Stimulated activated effector memory CD8-positive, alpha-beta T cell treated with anti-CD3 and anti-CD28 coated beads, Interleukin-12 subunit alpha, Interleukin-12 subunit beta, amount 100 ng/mL, for 72 hours (primary cell): ENCODE measurements around the gene SLC38A10.

Source experiments
- ATAC-seq: fragments of 150-1000 bp; cut with Tn5 transposase; 2 replicates; pipeline ENCODE4 v1.10.0; 2021
- DNase-seq, 2 donors: peaks; one replicate each; pipeline ENCODE4 v3.0.0; 2021 to 2022; ENCODE audit warnings: low spot score in 2 of 2
- H3K27ac Mint-ChIP-seq: one replicate; pipeline ENCODE4 v1.8.0; 2022; ENCODE audit warnings: mild to moderate bottlenecking, mixed read lengths
- H3K36me3 Mint-ChIP-seq: one replicate; pipeline ENCODE4 v1.8.0; 2022; ENCODE audit warnings: mild to moderate bottlenecking, mixed read lengths
- H3K4me1 Mint-ChIP-seq: one replicate; pipeline ENCODE4 v1.8.0; 2022; ENCODE audit warnings: mixed read lengths
- H3K4me3 Mint-ChIP-seq: one replicate; pipeline ENCODE4 v1.8.0; 2022; ENCODE audit warnings: mild to moderate bottlenecking, mixed read lengths
- H3K9me3 Mint-ChIP-seq: one replicate; pipeline ENCODE4 v1.8.0; 2022; ENCODE audit warnings: mixed read lengths

The SLC38A10 gene

GRCh38 chr17:81242421-81243332 lies 52.4 kb downstream of the SLC38A10 start:
- Mint-ChIP-seq H3K9me3 (no peaks in the 10 kb centered on the region), H3K27ac (peak overlapping the region; percentile 78), H3K4me1 (peaks cover 48% of the 10 kb centered on the region), H3K36me3 (peaks cover 78% of the 10 kb centered on the region), H3K4me3 (peak overlapping the region; percentile 34)
- ATAC-seq, result no peak
- no peak for DNase-seq

GRCh38 chr17:81241648-81242420 lies 53.3 kb downstream of the SLC38A10 start:
- peaks cover 77% of the 10 kb centered on the region for H3K36me3 Mint-ChIP-seq
- peaks cover 51% of the 10 kb centered on the region for H3K4me1 Mint-ChIP-seq
- H3K4me3 Mint-ChIP-seq, result peak overlapping the region; percentile 81
- ATAC-seq, result peak; percentile 12
- peak overlapping the region; percentile 78 for H3K27ac Mint-ChIP-seq
- no peaks in the 10 kb centered on the region for H3K9me3 Mint-ChIP-seq
- peak; percentile 72 to 89 for DNase-seq

DNA sequence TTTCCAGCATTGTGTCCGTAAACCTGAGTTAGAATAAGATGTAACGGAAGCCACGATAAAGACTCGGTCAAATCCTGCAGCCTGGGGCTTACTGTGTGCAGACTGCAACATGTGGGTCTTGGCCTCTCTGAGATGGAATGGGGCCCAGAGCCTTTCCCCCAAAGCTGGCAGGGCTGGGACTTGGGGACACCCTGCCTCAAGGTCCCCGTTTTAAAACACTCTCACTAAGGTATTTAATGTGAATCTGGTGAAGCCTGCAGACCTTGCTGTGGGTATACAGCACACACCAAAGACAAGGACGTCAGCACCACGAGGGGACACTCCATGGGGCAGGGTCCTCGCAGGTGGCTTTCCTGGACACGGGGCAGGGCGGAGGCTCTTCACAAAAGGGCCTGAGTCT lies 53.9 kb downstream of the SLC38A10 start:
- Mint-ChIP-seq H3K36me3 (peaks cover 76% of the 10 kb centered on the region), H3K4me3 (peak overlapping the region; percentile 81), H3K27ac (peak overlapping the region; percentile 78), H3K4me1 (peaks cover 53% of the 10 kb centered on the region), H3K9me3 (no peaks in the 10 kb centered on the region)
- ATAC-seq (no peak), DNase-seq (no peak)

DNA sequence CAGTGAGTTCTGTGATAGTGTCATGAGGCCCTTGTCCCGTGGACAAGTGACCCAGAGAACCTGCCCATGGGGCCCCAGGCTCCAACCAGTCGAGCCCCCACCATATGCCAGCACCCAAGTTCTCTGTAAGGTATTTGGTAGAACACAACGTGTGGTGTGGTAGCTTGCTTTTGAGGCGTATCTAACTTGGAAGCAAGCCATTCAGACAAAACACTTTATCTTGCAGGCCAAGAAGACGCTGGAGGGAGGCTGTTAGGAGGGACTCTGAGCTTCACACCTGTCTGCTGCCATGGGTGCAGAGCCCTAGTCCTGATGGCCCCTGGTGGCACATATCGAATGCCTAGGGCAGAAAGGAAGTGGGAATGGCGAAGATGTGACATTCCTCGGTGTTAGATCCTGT lies 54.3 kb downstream of the SLC38A10 start:
- peaks cover 74% of the 10 kb centered on the region for H3K36me3 Mint-ChIP-seq
- H3K27ac Mint-ChIP-seq, result peak overlapping the region; percentile 78
- H3K4me1 Mint-ChIP-seq, result peaks cover 56% of the 10 kb centered on the region
- ATAC-seq, result no peak
- DNase-seq, result no peak
- no peaks in the 10 kb centered on the region for H3K9me3 Mint-ChIP-seq
- peak overlapping the region; percentile 81 for H3K4me3 Mint-ChIP-seq

DNA sequence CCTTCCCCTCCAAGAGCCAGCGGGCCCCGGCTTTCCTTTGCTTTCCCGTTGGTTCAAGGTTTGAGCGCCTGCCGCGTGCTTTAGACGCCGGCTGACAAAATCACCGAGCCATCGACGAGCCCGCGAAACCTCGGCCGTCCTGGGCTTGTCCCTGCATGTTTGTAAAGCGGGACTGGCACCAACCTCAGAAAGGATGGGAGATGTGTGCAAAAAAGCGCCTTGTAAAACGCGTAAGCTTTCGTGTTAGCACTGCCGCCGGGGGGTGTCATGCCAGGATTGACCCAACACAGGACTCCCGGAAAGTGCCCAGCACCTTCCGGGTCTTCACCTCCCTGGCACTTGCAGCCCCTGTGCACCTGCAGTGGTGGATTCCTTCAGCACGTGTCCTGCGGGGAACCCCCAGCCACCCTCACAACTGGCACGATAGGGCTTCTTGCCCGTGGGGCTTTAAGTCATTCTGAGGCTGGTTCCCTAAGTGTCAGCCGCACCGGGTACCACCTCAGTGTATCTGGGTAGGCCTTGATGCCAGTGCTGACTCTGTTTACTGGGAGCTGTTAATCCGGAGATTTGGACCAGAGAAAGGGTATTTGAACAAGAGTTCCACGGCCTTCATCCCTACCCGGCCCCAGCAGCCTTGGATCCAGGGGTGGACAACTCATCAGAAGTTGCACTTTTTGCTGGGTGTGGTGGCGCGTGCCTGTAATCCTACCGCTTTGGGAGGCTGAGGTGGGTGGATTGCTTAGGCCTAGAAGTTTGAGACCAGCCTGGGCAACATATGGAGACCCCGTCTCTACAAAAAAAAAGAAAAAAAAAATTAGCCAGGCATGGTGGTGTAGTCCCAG lies 55.2 kb downstream of the SLC38A10 start:
- peak overlapping the region; percentile 81 for H3K4me3 Mint-ChIP-seq
- ATAC-seq (no peak), DNase-seq (peak in 1 of 2 donors; percentile 72)
- peak overlapping the region; percentile 92 for H3K27ac Mint-ChIP-seq
- peaks cover 69% of the 10 kb centered on the region for H3K36me3 Mint-ChIP-seq
- peaks cover 56% of the 10 kb centered on the region for H3K4me1 Mint-ChIP-seq
- H3K9me3 Mint-ChIP-seq, result no peaks in the 10 kb centered on the region

DNA sequence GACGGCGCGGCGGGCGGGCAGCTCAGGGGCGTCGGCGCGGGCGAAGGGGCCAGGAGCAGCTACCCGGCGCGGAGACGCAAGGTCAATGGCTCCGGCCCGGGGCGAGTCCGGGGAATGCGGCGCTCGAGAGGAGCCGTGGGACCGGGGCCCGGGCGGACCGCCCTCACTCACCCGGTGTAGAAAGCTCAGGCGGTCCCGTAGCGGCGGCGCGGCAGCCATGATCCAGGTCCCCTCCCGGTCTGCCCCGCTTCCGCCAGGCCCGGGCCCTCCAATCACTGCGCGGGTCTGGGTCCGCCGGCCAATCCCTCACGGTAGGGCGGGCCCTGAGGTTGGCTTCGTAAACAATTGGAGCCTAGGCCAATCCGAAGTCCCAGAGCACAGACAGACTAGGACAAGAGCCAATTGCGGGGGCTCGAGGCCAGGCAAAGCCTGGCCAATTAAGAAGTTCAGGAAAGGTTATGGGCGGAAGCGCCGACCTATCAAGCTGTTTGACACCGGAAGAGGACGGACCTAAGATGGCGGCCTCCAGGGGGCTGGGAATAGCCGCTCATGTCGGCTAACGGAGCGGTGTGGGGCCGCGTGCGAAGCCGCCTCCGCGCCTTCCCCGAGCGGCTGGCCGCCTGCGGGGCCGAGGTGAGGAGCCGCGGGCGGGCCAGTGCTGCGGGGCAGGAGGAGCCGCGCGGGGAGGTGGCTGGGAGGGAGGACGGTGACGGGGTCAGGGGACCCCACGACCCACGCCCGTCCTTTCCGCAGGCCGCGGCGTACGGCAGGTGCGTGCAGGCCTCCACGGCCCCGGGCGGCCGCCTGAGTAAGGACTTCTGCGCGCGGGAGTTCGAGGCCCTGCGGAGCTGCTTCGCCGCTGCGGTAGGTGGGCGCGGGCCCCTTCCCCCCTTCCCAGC lies 56.0 kb downstream of the SLC38A10 start, which contains the start of the genes NDUFAF8 and TEPSIN:
Gene NDUFAF8, plus strand, starts transcription at position 504 of the 899 bp plus-strand sequence. Its CDS starts 46 bp downstream, at position 550.
Gene TEPSIN, minus strand, starts transcription at position 241 of the 899 bp plus-strand sequence. Its CDS starts 22 bp downstream, at position 219.
- Mint-ChIP-seq H3K4me3 (peak within 1 kb of the TSS; percentile 81), H3K36me3 (peaks cover 62% of the 10 kb centered on the region), H3K4me1 (peaks cover 58% of the 10 kb centered on the region), H3K27ac (peak within 1 kb of the TSS; percentile 92), H3K9me3 (no peaks in the 10 kb centered on the region)
- peak; percentile 96 for ATAC-seq
- DNase-seq, result peak; percentile 84 to 96

- DNase-seq (no peak), ATAC-seq (no peak)
- peak overlapping the region; percentile 92 for H3K27ac Mint-ChIP-seq
- peaks cover 56% of the 10 kb centered on the region for H3K36me3 Mint-ChIP-seq
- H3K9me3 Mint-ChIP-seq, result no peaks in the 10 kb centered on the region
- H3K4me3 Mint-ChIP-seq, result peak overlapping the region; percentile 81
- peaks cover 58% of the 10 kb centered on the region for H3K4me1 Mint-ChIP-seq
These were observed 56.7 kb downstream of the SLC38A10 start for GRCh38 chr17:81238490-81238814.

GRCh38 chr17:81237591-81238489 lies 57.3 kb downstream of the SLC38A10 start:
- peak overlapping the region; percentile 92 for H3K27ac Mint-ChIP-seq
- peaks cover 58% of the 10 kb centered on the region for H3K4me1 Mint-ChIP-seq
- no peak for DNase-seq
- H3K9me3 Mint-ChIP-seq, result no peaks in the 10 kb centered on the region
- no peak for ATAC-seq
- H3K36me3 Mint-ChIP-seq, result peaks cover 55% of the 10 kb centered on the region
- H3K4me3 Mint-ChIP-seq, result peak overlapping the region; percentile 81

DNA sequence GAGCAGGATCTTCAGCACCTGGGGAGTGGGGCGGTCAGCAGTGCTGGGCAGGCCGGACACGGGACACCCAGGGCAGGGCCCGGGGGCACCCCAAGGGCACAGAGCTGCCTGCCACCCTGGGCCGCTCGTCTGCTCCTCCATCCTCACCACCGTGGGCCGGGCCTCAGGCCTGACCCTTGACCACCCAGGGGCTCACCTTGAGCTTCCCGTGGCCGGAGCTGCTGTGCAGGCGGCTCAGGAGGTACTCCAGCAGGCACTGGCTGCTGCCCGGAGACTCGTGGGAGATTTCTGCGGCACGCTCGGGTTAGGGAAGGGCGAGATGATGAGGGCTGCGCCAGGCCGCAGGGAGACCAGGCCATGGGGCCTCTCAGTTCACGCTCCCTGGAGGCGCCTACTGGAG lies 58.3 kb downstream of the SLC38A10 start:
- H3K36me3 Mint-ChIP-seq, result peaks cover 44% of the 10 kb centered on the region
- ATAC-seq, result no peak
- no peak overlapping the region for H3K27ac Mint-ChIP-seq
- DNase-seq, result no peak
- H3K4me1 Mint-ChIP-seq, result peaks cover 49% of the 10 kb centered on the region
- no peaks in the 10 kb centered on the region for H3K9me3 Mint-ChIP-seq
- H3K4me3 Mint-ChIP-seq, result peak overlapping the region; percentile 81

DNA sequence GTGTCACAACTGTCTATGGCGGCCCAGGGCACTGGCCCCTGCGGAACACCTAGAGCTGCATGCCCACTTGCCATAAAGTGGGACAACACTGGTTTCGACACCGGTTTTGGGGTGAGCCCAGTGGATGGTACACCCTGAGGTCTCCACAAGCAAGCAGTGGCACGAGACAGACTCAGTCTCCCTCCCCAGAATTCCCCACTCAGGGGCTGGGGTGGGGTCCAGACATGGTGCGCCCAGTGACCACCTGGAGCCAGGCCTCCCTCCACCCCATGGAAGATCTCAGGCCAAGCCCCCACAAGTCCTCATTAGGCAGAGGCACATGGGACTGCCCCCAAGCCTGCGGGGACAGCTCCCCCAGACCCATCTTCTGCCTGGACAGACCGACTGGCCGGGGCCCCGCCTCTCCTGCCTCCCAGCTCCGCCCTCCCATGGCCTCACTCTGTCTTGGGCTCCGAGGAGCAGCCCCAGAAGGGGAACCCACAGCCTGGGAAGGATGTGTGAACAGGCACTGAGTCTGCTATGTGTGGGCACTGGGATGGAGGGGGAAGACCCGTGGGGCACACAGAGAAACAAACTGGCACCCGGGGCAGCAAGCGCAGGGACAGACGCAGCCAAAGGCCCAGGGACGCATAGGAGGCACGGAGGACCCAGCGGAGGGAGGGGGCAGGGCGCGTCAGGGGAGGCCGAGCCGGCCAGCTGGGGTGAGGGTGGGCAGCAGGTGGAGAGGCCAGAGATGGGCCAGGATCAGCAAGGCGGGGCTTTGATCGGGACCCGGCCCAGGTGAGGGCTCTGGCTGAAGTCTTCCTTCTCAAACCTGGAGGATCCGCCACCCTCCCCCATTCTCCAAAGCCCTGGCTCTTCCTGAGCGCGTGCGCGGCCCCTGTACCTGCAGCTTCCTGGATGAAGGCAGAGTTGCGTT lies 59.0 kb downstream of the SLC38A10 start:
- ATAC-seq (no peak), DNase-seq (no peak)
- no peaks in the 10 kb centered on the region for H3K9me3 Mint-ChIP-seq
- peaks cover 37% of the 10 kb centered on the region for H3K36me3 Mint-ChIP-seq
- peaks cover 42% of the 10 kb centered on the region for H3K4me1 Mint-ChIP-seq
- H3K27ac Mint-ChIP-seq, result no peak overlapping the region
- no peak overlapping the region for H3K4me3 Mint-ChIP-seq

DNA sequence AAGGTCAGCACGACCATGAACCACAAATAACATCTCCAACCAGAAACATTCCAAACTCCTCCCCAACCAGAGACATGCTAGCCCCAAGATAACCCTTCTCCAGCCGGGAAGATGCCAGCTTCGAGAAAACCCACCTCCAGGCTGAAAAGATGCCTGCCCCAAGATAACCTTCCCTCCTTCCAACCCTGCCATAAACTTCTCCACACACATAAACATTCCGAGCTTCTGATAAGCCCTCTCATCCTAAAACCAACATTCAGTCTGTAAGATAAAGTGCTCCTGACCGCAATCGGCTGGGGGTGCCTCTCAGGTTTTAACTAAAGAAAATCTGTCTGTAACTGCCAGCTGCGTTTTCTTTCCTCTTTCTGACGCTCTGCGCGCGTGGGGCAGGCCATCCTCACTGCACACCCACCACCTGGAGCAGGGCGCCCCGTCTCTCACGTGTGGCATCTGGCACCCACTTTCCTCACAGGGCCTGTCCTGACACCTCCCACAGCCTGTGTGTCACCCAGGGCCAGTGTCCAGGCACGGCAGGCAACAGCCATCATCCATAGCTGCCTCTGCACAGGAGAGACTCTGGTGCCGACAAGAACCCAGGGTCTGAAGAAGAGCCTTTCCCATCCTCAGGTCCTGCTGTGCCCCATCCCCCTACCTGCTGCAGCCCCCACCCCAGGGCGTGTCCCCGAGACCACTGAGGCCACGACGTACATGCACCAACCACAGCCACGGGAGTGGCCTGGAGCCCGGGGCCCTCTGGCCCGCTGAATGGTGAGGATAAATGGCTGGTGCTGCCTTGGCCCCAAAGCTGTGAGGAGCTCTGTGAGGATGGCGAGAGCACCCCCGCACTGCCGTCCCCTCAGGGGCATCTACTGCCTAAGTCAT lies 59.9 kb downstream of the SLC38A10 start:
- Mint-ChIP-seq H3K27ac (peak overlapping the region; percentile 48), H3K4me1 (peaks cover 35% of the 10 kb centered on the region), H3K36me3 (peaks cover 28% of the 10 kb centered on the region), H3K4me3 (no peak overlapping the region), H3K9me3 (no peaks in the 10 kb centered on the region)
- ATAC-seq, result no peak
- no peak for DNase-seq

GRCh38 chr17:81234506-81234855 lies 60.6 kb downstream of the SLC38A10 start:
- Mint-ChIP-seq H3K4me3 (no peak overlapping the region), H3K27ac (peak overlapping the region; percentile 48), H3K36me3 (peaks cover 28% of the 10 kb centered on the region), H3K4me1 (peaks cover 37% of the 10 kb centered on the region), H3K9me3 (no peaks in the 10 kb centered on the region)
- ATAC-seq (no peak), DNase-seq (no peak)
